ENCODE results near the gene LAMP1. TPM values are rescaled to one million over a fixed set of nuclear protein-coding genes. Genes with fewer than 3 reads are reported as not detected.

The LAMP1 gene
- total RNA-seq, 6 experiments from 2014 or later: 215 to 255 (median 247) TPM

- H3K27me3 Mint-ChIP-seq (ENCODE audit: insufficient read depth): peaks cover 8% of the 10 kb centered on the region
- no peak overlapping the region for H3K27ac Mint-ChIP-seq
- no peaks in the 10 kb centered on the region for H3K9me3 Mint-ChIP-seq
- H3K4me1 Mint-ChIP-seq (ENCODE audit: low read depth): peaks cover 8% of the 10 kb centered on the region
- H3K36me3 Mint-ChIP-seq (ENCODE audit: low read depth): no peaks in the 10 kb centered on the region
- H3K4me3 Mint-ChIP-seq: no peak overlapping the region
- TF ChIP-seq, protein P1, sequence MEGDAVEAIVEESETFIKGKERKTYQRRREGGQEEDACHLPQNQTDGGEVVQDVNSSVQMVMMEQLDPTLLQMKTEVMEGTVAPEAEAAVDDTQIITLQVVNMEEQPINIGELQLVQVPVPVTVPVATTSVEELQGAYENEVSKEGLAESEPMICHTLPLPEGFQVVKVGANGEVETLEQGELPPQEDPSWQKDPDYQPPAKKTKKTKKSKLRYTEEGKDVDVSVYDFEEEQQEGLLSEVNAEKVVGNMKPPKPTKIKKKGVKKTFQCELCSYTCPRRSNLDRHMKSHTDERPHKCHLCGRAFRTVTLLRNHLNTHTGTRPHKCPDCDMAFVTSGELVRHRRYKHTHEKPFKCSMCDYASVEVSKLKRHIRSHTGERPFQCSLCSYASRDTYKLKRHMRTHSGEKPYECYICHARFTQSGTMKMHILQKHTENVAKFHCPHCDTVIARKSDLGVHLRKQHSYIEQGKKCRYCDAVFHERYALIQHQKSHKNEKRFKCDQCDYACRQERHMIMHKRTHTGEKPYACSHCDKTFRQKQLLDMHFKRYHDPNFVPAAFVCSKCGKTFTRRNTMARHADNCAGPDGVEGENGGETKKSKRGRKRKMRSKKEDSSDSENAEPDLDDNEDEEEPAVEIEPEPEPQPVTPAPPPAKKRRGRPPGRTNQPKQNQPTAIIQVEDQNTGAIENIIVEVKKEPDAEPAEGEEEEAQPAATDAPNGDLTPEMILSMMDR (IDR thresholded peaks at IDR 0.05): no peak
- no peak for DNase-seq
These were observed 61.7 kb downstream of the LAMP1 start for GRCh38 chr13:113358653-113359190.

- Mint-ChIP-seq H3K36me3 (ENCODE audit: low read depth) (no peaks in the 10 kb centered on the region), H3K27ac (no peak overlapping the region), H3K9me3 (no peaks in the 10 kb centered on the region), H3K4me3 (no peak overlapping the region), H3K27me3 (ENCODE audit: insufficient read depth) (peaks cover 8% of the 10 kb centered on the region), H3K4me1 (ENCODE audit: low read depth) (peaks cover 8% of the 10 kb centered on the region)
- no peak for DNase-seq
- TF ChIP-seq, protein P1 (IDR thresholded peaks at IDR 0.05): no peak
These were observed 62.5 kb downstream of the LAMP1 start for GRCh38 chr13:113359571-113359970.

DNA sequence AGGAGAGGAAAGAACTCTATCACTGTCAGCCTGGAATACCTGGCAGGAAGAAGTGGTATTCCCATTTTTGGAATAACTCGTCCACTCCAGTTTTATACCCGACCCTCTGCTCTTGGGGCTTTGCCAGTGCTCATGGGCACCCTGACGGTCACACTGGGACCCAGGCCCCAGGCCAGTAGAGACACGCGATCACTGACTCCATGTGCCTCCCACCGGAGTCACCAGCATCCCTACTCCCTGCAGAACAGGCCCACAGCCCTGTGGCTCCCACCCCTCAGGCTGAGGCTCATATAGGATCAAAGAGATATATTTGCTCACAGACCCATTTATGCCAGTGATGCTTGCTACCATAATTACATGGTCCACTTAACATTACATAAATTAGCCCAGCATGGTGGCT is 63.4 kb downstream of the LAMP1 start:
- Mint-ChIP-seq H3K9me3 (no peaks in the 10 kb centered on the region), H3K27ac (no peak overlapping the region), H3K36me3 (ENCODE audit: low read depth) (no peaks in the 10 kb centered on the region), H3K27me3 (ENCODE audit: insufficient read depth) (peaks cover 8% of the 10 kb centered on the region), H3K4me3 (no peak overlapping the region), H3K4me1 (ENCODE audit: low read depth) (peaks cover 8% of the 10 kb centered on the region)
- DNase-seq: no peak
- TF ChIP-seq, protein P1 (IDR thresholded peaks at IDR 0.05): no peak

GRCh38 chr13:113361406-113361805 is 64.4 kb downstream of the LAMP1 start:
- Mint-ChIP-seq H3K4me3 (no peak overlapping the region), H3K27ac (no peak overlapping the region), H3K36me3 (ENCODE audit: low read depth) (no peaks in the 10 kb centered on the region), H3K4me1 (ENCODE audit: low read depth) (peaks cover 8% of the 10 kb centered on the region), H3K9me3 (no peaks in the 10 kb centered on the region), H3K27me3 (ENCODE audit: insufficient read depth) (peaks cover 12% of the 10 kb centered on the region)
- TF ChIP-seq, protein P1 (IDR thresholded peaks at IDR 0.05): no peak
- DNase-seq: no peak

DNA sequence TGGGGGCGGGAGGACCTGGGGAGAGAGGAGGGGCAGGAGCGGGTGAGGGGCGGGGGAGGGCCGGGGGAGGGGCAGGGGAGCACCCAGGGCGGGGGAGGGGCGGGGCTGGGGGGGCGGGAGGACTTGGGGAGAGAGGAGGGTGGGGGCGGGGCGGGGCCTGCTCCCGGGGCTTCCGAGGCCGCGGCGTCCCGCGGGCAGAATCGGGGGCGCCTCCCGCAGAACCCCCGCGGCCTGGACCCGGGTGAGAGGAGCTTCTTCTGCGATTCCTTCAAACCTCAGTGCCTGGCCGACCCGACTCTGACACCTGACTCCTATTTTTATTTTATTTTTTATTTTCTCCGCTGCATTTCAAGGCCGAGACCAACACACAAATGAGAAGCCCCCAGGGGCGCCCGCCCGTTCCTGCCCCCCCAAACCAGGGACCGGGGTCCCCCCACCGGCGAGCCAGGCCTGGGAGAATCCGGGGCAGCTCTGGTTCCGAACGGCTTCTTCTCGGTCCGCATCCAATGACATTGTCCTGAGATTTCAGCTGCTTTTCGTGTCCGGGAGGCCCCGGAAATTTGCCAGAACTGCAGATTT is 67.4 kb downstream of the LAMP1 start:
- H3K27ac Mint-ChIP-seq: no peak overlapping the region
- TF ChIP-seq, protein P1 (IDR thresholded peaks at IDR 0.05): no peak
- peaks cover 19% of the 10 kb centered on the region for H3K27me3 Mint-ChIP-seq (ENCODE audit: insufficient read depth)
- DNase-seq: no peak
- no peaks in the 10 kb centered on the region for H3K4me1 Mint-ChIP-seq (ENCODE audit: low read depth)
- H3K4me3 Mint-ChIP-seq: no peak overlapping the region
- H3K36me3 Mint-ChIP-seq (ENCODE audit: low read depth): no peaks in the 10 kb centered on the region
- no peaks in the 10 kb centered on the region for H3K9me3 Mint-ChIP-seq

All from HFFc6 (cell line).